Mesodermal cell (in vitro differentiated cells): Measurements from ENCODE around the gene ETV5. TPM values are rescaled to one million over a fixed set of nuclear protein-coding genes. Genes with fewer than 3 reads are reported as not detected.

Experiments used
- H3K27ac ChIP-seq: 2 replicates; pipeline ENCODE4 v1.7.0; 2013; ENCODE audit warnings: mild to moderate bottlenecking, low read depth, low read length, moderate library complexity; ENCODE audit not compliant: severe bottlenecking
- H3K36me3 ChIP-seq: 2 replicates; pipeline ENCODE4 v1.7.1; 2013; ENCODE audit warnings: mild to moderate bottlenecking, low read length, moderate library complexity; ENCODE audit not compliant: control insufficient read depth, insufficient read depth
- H3K4me1 ChIP-seq: one replicate; pipeline ENCODE4 v1.7.1; 2013; ENCODE audit warnings: mild to moderate bottlenecking, low read length; ENCODE audit not compliant: insufficient read depth, control insufficient read depth, poor library complexity, severe bottlenecking
- H3K4me3 ChIP-seq: 2 replicates; pipeline ENCODE4 v1.7.0; 2013; ENCODE audit warnings: low read length, control low read depth, mild to moderate bottlenecking; ENCODE audit not compliant: insufficient read depth, poor library complexity, severe bottlenecking; ENCODE audit errors: extremely low read depth
- H3K9me3 ChIP-seq: 2 replicates; pipeline ENCODE4 v1.7.1; 2013; ENCODE audit warnings: mild to moderate bottlenecking, low read length, moderate library complexity; ENCODE audit not compliant: control insufficient read depth
- WGBS, 2 experiments: methylation state at CpG; one replicate each; pipeline ENCODE4 v1.1.5; 2013; ENCODE audit warnings: missing lambda C conversion rate in 2 of 2; ENCODE audit not compliant: insufficient coverage in 2 of 2; 5-methylcytosine and 5-hydroxymethylcytosine counted together
- polyA plus RNA-seq, 2 experiments: library from polyadenylated mRNA; stranded (reverse); fragments of 50-300 nt; gene quantifications; one replicate each; pipeline ENCODE4 v1.2.3, GENCODE V29; 2013

Gene ETV5
- 68.0 TPM for polyA plus RNA-seq (2013, experiment 1 of 2)
- polyA plus RNA-seq (2013, experiment 2 of 2), result 54.7 TPM

DNA sequence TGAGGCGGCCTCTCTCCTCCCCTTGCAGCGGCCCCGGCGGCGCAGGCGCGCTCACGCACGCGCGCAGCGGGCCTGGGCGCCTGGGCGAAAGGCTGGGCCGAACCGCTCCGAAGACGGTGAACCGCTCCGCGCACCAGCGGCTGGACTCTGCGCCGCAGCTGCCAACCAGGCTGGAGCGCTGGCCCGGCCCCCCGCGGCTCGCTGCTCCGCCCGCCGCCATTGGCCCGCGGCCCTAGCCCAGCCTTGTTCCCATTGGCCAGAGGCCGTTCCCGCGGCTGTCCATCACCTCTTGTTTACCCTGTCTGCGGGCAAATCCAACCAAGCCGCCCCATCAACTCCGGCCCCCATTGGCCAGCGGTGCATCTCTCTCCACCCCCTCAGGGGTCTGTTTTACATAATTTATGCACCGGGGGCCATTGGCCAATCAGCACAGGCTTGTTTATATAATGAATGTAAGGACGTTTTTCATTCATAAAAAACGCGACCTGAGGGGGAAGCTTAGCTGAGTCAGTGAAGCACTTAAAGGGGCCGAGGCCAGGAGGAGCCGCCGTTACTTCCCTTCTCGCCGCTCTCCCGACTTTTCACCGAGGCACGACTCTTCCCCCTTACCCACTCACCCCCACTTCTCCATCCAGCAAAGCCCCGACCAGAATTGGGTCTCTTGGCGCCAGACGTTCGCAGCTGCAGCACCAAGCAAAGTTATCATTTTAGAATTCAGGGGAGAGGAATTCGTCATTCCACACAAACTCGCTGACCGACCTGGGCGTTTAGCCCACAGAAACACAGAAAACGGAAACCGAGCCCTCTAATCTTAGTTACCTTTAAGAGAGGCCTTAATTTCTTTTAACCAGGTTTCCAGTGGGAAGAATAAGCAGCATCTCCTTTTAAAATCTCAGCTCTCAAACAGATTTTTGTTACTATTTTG is at the start of gene ETV5:
Gene ETV5 (minus strand): TSS at position 149 of the 925 bp plus-strand sequence. CDS start 3,221 bp downstream, outside the sequence.
- Histone ChIP-seq H3K4me1 (peaks cover 8% of the 10 kb centered on the region), H3K27ac (peak within 1 kb of the TSS; percentile 93), H3K9me3 (no peaks in the 10 kb centered on the region), H3K36me3 (peaks cover 3% of the 10 kb centered on the region), H3K4me3 (peak within 1 kb of the TSS; percentile 91)
- 0 to 1% methylated on average over 43 to 44 of the region's 63 CpGs for WGBS, 2 experiments

DNA sequence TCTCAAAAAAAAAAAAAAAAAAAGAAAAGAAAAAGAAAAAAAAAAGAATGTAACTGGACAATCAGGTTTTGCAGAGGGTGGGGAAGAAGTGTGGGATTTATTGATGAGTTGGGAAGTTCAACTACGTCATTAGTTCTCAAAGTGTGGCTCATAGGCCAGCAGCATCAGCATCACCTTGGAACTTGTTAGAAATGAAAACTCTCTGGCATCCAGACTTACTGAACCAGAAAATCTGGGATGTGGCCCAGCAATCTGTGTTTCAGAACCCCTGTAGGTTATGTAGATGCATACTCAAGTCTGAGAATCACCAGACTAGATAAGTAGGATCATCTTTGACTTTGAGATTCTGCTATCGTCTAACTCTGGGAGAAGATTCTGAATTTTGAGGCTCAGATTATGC is 45.8 kb upstream of the ETV5 start:
- no peaks in the 10 kb centered on the region for H3K9me3 ChIP-seq
- H3K4me3 ChIP-seq, result no peak overlapping the region
- H3K4me1 ChIP-seq, result no peaks in the 10 kb centered on the region
- no peaks in the 10 kb centered on the region for H3K36me3 ChIP-seq
- no peak overlapping the region for H3K27ac ChIP-seq
- WGBS, 2 experiments, result 100% methylated on average over 1 to 2 of the region's 2 CpGs

DNA sequence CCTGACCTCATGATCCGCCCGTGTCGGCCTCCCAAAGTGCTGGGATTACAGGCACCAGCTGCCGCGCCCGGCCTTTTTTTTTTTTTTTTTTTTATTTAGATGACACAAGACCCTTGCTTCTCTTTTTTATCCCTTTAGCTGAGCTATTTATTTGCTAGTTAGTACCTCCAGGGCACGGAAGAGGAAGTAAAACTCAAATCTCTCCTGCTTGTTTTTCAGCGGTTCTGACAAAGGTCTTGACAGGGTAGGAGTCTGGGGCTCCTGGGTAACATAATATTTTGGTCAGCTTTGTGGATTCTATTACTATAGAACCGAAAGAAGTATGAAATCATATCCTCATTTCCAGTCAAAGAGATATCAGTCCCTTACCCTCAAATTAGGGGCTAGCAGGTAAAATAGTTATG is 44.0 kb upstream of the ETV5 start:
- Histone ChIP-seq H3K27ac (no peak overlapping the region), H3K4me1 (no peaks in the 10 kb centered on the region), H3K36me3 (no peaks in the 10 kb centered on the region), H3K4me3 (no peak overlapping the region), H3K9me3 (no peaks in the 10 kb centered on the region)
- WGBS, 2 experiments, result 93% methylated on average over 5 of the region's 9 CpGs; no CpG with 5 or more reads in 1 of the 2 experiments

DNA sequence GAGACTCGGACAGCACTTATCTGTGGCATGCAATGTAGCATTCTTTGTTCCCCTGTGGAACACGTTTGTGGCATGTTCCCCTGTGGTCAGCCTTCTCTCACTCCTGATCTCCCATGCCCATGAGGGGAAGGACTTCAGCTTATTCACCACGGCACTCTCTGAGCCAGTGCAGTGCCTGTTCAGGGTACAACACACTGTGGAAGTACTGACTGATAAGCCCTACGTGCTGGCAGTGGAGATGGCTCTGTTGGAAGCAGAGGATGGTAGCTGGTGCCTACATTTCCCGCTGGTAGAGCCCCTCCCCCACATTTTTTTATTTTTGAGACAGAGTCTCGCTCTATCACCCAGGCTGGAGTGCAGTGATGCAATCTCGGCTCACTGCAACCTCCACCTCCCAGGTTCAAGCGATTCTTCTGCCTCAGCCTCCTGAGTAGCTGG is 43.5 kb upstream of the ETV5 start:
- Histone ChIP-seq H3K27ac (no peak overlapping the region), H3K9me3 (no peaks in the 10 kb centered on the region), H3K4me3 (no peak overlapping the region), H3K4me1 (no peaks in the 10 kb centered on the region), H3K36me3 (no peaks in the 10 kb centered on the region)
- WGBS, 2 experiments, result 84 to 97% methylated on average over 6 of the region's 8 CpGs

DNA sequence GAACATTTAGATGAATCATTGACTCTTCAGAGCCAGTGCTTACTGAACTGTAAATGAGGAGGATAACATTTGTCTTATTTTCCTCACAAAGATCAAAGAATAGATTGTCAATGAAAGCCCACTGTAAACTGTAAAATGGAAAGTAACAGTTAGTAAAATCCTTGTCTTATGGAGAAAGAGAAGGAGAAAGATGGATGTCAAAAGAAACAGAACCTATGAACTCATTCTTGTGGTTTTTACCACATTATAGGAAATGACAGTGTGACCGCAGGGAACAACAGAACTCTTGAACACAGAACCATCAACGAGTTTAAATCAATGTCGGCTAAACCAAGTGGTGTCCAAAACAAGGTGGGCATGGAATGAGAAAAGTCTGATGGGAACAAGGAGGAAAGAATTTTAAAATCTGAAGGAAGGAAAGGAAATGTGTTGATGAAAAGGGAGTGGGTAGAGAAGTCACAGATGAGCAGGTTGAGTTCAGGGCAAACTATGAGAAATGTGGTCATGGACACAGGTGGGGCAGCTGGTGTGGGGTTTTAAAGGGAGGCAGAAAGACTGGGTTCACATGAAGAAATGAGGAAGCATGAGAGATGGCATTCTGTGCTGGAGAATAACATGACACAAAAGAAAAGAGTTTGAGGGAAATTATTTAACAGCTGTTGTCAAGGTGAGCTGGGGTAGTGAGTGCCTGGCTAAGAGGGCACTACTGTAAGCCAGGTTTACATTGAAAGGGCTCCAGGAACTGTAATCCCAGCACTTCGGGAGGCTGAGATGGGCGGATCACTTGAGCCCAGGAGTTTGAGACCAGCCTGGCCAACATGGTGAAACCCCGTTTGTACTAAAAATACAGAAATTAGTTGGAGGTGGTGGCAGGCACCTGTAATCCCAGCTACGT is 42.4 kb upstream of the ETV5 start:
- H3K4me1 ChIP-seq, result no peaks in the 10 kb centered on the region
- WGBS, 2 experiments, result 93 to 97% methylated on average over 5 to 6 of the region's 7 CpGs
- H3K36me3 ChIP-seq, result no peaks in the 10 kb centered on the region
- no peaks in the 10 kb centered on the region for H3K9me3 ChIP-seq
- H3K4me3 ChIP-seq, result no peak overlapping the region
- no peak overlapping the region for H3K27ac ChIP-seq

DNA sequence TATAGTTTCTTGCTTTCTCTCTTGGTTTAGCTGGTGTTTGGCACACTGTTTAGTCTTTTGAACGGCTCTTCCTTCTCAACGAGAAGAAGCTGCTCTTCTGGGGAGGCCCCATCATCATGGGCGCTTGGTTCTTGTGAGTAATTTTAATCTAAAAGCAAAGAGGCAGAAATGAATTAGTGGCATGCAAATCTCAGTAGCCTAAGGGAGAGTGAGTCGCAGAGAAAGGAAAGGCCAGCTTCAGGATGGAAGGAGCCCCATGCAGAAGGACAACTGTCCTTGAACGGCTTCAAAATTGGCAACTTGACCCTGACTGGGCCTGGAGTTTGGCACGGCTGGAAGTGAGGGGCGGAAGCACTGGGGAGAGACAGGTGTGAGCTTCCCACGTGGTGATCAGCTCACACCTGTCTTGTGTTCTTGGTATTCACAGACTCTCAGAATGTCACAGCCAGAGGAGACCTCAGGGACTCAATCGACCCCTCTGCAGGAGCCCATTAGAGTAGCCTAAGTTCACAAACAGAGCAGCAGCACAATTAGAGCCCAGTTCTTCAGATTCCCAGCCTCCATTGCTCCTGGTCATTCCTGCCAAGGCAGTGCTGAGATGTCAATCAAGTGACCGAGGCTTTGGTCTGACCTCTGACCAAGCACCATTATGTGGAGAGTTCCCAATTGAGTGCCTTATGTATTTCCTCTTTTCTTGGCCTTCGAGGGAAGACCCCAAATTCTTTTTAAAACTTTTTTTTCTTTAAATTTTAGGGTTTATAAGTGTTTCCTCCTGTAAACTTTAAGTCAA is 41.3 kb upstream of the ETV5 start:
- Histone ChIP-seq H3K4me3 (no peak overlapping the region), H3K4me1 (no peaks in the 10 kb centered on the region), H3K27ac (no peak overlapping the region), H3K36me3 (no peaks in the 10 kb centered on the region), H3K9me3 (no peaks in the 10 kb centered on the region)
- 81 to 84% methylated on average over 9 to 10 of the region's 11 CpGs for WGBS, 2 experiments

DNA sequence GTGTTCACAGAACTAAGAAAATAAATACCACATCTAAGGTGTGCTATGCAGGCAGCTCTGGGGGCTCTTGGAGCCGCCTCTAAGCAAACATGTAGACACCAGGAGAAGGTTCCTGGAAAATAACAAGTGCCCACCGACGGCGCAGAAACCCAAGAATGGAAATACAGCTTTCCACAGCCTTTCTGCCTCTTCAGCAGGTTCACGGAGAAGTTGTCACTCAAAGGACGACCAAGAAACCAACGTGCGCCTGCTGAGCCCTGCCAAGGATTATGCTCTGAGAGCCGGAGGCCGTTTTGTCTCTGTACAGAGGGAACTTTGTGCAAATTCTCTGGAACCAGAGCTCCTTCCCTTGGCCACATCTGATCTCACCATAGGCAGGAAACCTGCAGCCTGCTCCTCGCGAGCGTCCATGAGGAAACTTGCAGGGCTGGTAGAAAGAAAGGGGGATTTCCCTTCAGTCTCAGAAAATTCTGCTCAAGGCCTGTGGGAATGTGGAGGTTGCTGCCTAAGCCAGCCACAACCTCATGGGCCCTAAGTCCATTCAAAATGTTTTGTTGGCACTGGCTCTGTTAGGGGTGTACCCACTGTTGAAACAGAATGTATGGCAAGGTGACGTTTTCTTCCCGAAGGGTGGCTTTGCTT is 40.6 kb upstream of the ETV5 start:
- H3K9me3 ChIP-seq, result no peaks in the 10 kb centered on the region
- H3K36me3 ChIP-seq, result no peaks in the 10 kb centered on the region
- no peak overlapping the region for H3K4me3 ChIP-seq
- WGBS, 2 experiments, result 86 to 93% methylated on average over 12 to 13 of the region's 15 CpGs
- no peak overlapping the region for H3K27ac ChIP-seq
- no peaks in the 10 kb centered on the region for H3K4me1 ChIP-seq

DNA sequence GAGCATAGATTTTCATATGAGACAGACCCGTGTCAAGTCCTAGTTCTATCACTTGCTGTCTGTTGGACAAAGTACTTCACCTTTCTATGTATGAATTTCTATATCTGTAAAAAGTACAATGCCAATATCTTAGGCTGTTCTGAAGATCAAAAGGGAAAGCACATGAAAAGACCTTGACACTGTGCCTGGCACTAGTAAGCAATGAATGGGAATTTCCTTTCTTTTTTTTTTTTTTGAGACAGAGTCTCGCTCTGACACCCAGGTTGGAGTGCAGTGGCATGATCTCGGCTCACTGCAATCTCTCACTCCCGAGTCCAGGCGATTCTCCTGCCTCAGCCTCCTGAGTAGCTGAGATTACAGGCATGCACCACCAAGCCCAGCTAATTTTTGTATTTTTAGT is 35.4 kb upstream of the ETV5 start:
- 80 to 100% methylated on average over 1 to 4 of the region's 5 CpGs for WGBS, 2 experiments
- H3K36me3 ChIP-seq, result no peaks in the 10 kb centered on the region
- peaks cover 4% of the 10 kb centered on the region for H3K4me1 ChIP-seq
- H3K4me3 ChIP-seq, result no peak overlapping the region
- H3K27ac ChIP-seq, result no peak overlapping the region
- no peaks in the 10 kb centered on the region for H3K9me3 ChIP-seq

DNA sequence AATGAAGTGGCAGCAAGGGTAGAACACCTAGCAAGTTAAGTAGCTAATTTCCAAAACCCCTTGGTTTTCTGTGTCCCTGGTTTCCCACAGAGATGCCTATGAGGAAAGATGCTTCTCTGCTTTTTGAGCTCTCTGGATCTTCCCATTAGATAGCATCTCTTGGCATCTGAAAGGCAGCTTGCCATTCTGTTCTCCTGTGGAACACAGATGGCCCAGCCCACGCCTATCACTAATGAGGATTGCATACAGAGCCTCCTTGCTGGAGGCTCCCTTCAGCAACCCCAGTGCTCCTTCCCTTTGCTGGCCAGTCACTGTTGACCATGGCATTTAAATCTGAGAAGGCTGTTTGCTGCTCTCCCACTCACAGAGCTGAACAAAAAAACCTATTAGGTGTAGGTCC is 34.4 kb upstream of the ETV5 start:
- H3K9me3 ChIP-seq, result no peaks in the 10 kb centered on the region
- 71 to 75% methylated on average over 1 of the region's 1 CpG for WGBS, 2 experiments
- no peaks in the 10 kb centered on the region for H3K36me3 ChIP-seq
- peaks cover 4% of the 10 kb centered on the region for H3K4me1 ChIP-seq
- H3K4me3 ChIP-seq, result no peak overlapping the region
- H3K27ac ChIP-seq, result no peak overlapping the region
